Mesothelial cell of epicardium (in vitro differentiated cells): Measurements from ENCODE around the gene XIST. TPM values are rescaled to one million over a fixed set of nuclear protein-coding genes. Genes with fewer than 3 reads are reported as not detected.

ENCODE experiments used
- DNase-seq, 2 experiments: peaks; one replicate each; pipeline ENCODE4 v3.0.0; 2021; ENCODE audit warnings: low spot score in 2 of 2; ENCODE audit not compliant: unreplicated experiment in 2 of 2
- H3K27ac Mint-ChIP-seq: 2 replicates; pipeline ENCODE4 v1.8.0; 2021; ENCODE audit warnings: mixed read lengths
- H3K27me3 Mint-ChIP-seq: 2 replicates; pipeline ENCODE4 v1.8.0; 2021; ENCODE audit warnings: low read depth, mixed read lengths
- H3K36me3 Mint-ChIP-seq: 2 replicates; pipeline ENCODE4 v1.8.0; 2021; ENCODE audit warnings: mixed read lengths
- H3K4me1 Mint-ChIP-seq: 2 replicates; pipeline ENCODE4 v1.8.0; 2021; ENCODE audit warnings: mixed read lengths
- H3K4me3 Mint-ChIP-seq: 2 replicates; pipeline ENCODE4 v1.8.0; 2021; ENCODE audit warnings: mild to moderate bottlenecking, moderate library complexity, mixed read lengths
- H3K9me3 Mint-ChIP-seq: 2 replicates; pipeline ENCODE4 v1.8.0; 2021; ENCODE audit warnings: mixed read lengths
- CTCF ChIP-seq: fragments of 200-600 bp; sonication (generic); IDR thresholded peaks from one replicate; pipeline ENCODE4 v1.5.0; 2021; ENCODE audit warnings: antibody characterized with exemption; ENCODE audit not compliant: unreplicated experiment
- total RNA-seq: library from RNA; stranded (reverse); gene quantifications from 3 replicates; pipeline ENCODE4 v1.2.1, GENCODE V29; 2021

XIST gene
- total RNA-seq, 1 donor from 2014 or later, result 0.07 TPM

GRCh38 chrX:73842541-73843234 lies 9.8 kb downstream of the XIST start:
- Mint-ChIP-seq H3K4me3 (no peak overlapping the region), H3K4me1 (no peaks in the 10 kb centered on the region), H3K27ac (no peak overlapping the region), H3K9me3 (no peaks in the 10 kb centered on the region), H3K27me3 (peaks cover 1% of the 10 kb centered on the region), H3K36me3 (no peaks in the 10 kb centered on the region)
- no peak for DNase-seq
- no peak for TF ChIP-seq CTCF

- no peak overlapping the region for H3K27ac Mint-ChIP-seq
- DNase-seq, result no peak
- no peak for TF ChIP-seq CTCF
- no peaks in the 10 kb centered on the region for H3K36me3 Mint-ChIP-seq
- no peak overlapping the region for H3K4me3 Mint-ChIP-seq
- H3K9me3 Mint-ChIP-seq, result no peaks in the 10 kb centered on the region
- H3K4me1 Mint-ChIP-seq, result no peaks in the 10 kb centered on the region
- H3K27me3 Mint-ChIP-seq, result peaks cover 1% of the 10 kb centered on the region
Observed at GRCh38 chrX:73841337-73841736, 11.2 kb downstream of the XIST start.

GRCh38 chrX:73840120-73840924 lies 12.2 kb downstream of the XIST start:
- H3K4me3 Mint-ChIP-seq, result no peak overlapping the region
- peaks cover 1% of the 10 kb centered on the region for H3K27me3 Mint-ChIP-seq
- H3K36me3 Mint-ChIP-seq, result no peaks in the 10 kb centered on the region
- no peaks in the 10 kb centered on the region for H3K4me1 Mint-ChIP-seq
- no peak overlapping the region for H3K27ac Mint-ChIP-seq
- no peak for TF ChIP-seq CTCF
- no peaks in the 10 kb centered on the region for H3K9me3 Mint-ChIP-seq
- no peak for DNase-seq

GRCh38 chrX:73839152-73839551 lies 13.4 kb downstream of the XIST start:
- TF ChIP-seq CTCF, result no peak
- no peaks in the 10 kb centered on the region for H3K36me3 Mint-ChIP-seq
- no peak for DNase-seq
- H3K27ac Mint-ChIP-seq, result no peak overlapping the region
- H3K4me1 Mint-ChIP-seq, result no peaks in the 10 kb centered on the region
- no peaks in the 10 kb centered on the region for H3K9me3 Mint-ChIP-seq
- no peak overlapping the region for H3K4me3 Mint-ChIP-seq
- peaks cover 1% of the 10 kb centered on the region for H3K27me3 Mint-ChIP-seq

GRCh38 chrX:73838123-73838522 lies 14.4 kb downstream of the XIST start:
- no peak overlapping the region for H3K4me3 Mint-ChIP-seq

More at GRCh38 chrX:73838123-73838522, 14.4 kb downstream of the XIST start:
- no peak overlapping the region for H3K27ac Mint-ChIP-seq
- no peaks in the 10 kb centered on the region for H3K4me1 Mint-ChIP-seq
- DNase-seq, result no peak
- no peak for TF ChIP-seq CTCF
- H3K9me3 Mint-ChIP-seq, result no peaks in the 10 kb centered on the region
- peaks cover 1% of the 10 kb centered on the region for H3K27me3 Mint-ChIP-seq
- no peaks in the 10 kb centered on the region for H3K36me3 Mint-ChIP-seq
